Stimulated activated memory B cell treated with anti-CD40 and anti-IgM and Interleukin-4, amounts not matched to agents 10 μg/mL and 1 μg/mL and 100 μg/mL, for 72 hours (primary cell): Measurements from ENCODE around the gene PHACTR2.
"Not testable (repeated sequence)": the region's sequence is repeated elsewhere in the genome, so short reads cannot be mapped to it uniquely, and the experiment has no call there.

ENCODE experiments used
- ATAC-seq: fragments of 150-1000 bp; cut with Tn5 transposase; 2 replicates; pipeline ENCODE4 v1.10.0; 2021
- H3K27ac Mint-ChIP-seq: one replicate; pipeline ENCODE4 v1.8.0; 2022; ENCODE audit warnings: mild to moderate bottlenecking, mixed read lengths
- H3K27me3 Mint-ChIP-seq: one replicate; pipeline ENCODE4 v1.8.0; 2022; ENCODE audit warnings: mixed read lengths
- H3K36me3 Mint-ChIP-seq: one replicate; pipeline ENCODE4 v1.8.0; 2022; ENCODE audit warnings: mixed read lengths
- H3K4me1 Mint-ChIP-seq: one replicate; pipeline ENCODE4 v1.8.0; 2022; ENCODE audit warnings: mixed read lengths
- H3K4me3 Mint-ChIP-seq: one replicate; pipeline ENCODE4 v1.8.0; 2022; ENCODE audit warnings: mild to moderate bottlenecking, moderate library complexity, mixed read lengths
- H3K9me3 Mint-ChIP-seq: one replicate; pipeline ENCODE4 v1.8.0; 2022; ENCODE audit warnings: mixed read lengths

The PHACTR2 gene

DNA sequence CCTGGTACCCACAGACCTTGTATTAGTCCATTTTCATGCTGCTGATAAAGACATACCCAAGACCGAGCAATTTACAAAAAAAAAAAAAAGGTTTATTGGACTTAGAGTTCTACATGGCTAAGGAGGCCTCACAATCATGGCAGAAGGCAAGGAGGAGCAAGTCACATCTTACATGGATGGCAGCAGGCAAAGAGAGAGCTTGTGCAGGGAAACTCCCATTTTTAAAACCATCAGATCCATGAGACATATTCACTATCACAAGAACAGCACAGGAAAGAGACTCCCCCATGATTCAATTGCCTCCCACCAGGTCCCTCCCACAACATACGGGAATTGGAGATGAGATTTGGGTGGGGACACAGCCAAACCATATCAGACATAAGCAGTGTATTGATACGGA, 17.6 kb upstream of the PHACTR2 start:
- Mint-ChIP-seq H3K9me3 (peaks cover 35% of the 10 kb centered on the region), H3K36me3 (peaks cover 36% of the 10 kb centered on the region)
- H3K4me3 Mint-ChIP-seq, H3K27ac Mint-ChIP-seq, H3K27me3 Mint-ChIP-seq, ATAC-seq, H3K4me1 Mint-ChIP-seq: not testable (repeated sequence)

DNA sequence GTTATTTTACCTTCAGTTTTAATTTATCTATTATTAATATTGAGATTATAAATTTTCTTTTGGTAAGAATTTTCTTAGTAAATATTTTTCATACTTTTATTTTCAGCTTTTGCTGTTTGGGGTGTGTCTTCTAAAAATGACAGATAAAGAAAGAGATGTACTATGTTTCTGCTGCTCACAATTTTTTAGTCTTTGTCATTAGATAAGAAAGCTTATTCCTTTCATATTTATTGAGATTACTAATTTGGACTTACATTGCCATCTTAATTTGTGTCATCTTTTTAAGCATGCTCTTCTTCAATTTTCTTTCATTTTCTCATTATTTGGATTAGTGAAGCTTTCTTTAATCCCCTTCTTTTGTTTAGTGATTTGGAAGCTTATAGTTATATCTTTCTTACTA, 13.6 kb upstream of the PHACTR2 start:
- no peaks in the 10 kb centered on the region for H3K4me1 Mint-ChIP-seq
- H3K36me3 Mint-ChIP-seq, result peaks cover 62% of the 10 kb centered on the region
- ATAC-seq, result no peak
- no peak overlapping the region for H3K27ac Mint-ChIP-seq
- peaks cover 44% of the 10 kb centered on the region for H3K9me3 Mint-ChIP-seq
- no peaks in the 10 kb centered on the region for H3K27me3 Mint-ChIP-seq
- no peak overlapping the region for H3K4me3 Mint-ChIP-seq

DNA sequence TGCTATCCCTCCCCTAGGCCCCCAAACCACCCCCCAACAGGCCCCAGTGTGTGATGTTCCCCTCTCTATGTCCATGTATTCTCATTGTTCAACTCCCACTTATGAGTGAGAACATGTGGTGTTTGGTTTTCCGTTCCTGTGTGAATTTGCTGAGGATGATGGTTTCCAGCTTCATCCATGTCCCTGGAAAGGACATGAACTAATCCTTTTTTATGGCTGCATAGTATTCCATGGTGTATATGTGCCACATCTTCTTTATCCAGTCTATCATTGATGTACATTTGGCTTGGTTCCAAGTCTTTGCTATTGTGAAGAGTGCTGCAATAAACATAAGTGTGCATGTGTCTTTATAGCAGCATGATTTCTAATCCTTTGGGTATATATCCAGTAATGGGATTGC, 11.8 kb upstream of the PHACTR2 start:
- H3K4me1 Mint-ChIP-seq, H3K4me3 Mint-ChIP-seq, ATAC-seq, H3K27me3 Mint-ChIP-seq, H3K27ac Mint-ChIP-seq: not testable (repeated sequence)
- Mint-ChIP-seq H3K36me3 (peaks cover 55% of the 10 kb centered on the region), H3K9me3 (peaks cover 38% of the 10 kb centered on the region)

GRCh38 chr6:143669483-143669882, 8.3 kb upstream of the PHACTR2 start:
- H3K36me3 Mint-ChIP-seq, result peaks cover 48% of the 10 kb centered on the region
- H3K4me1 Mint-ChIP-seq, H3K4me3 Mint-ChIP-seq, H3K27me3 Mint-ChIP-seq, ATAC-seq, H3K27ac Mint-ChIP-seq: not testable (repeated sequence)
- peaks cover 24% of the 10 kb centered on the region for H3K9me3 Mint-ChIP-seq

GRCh38 chr6:143673669-143674068, 4.1 kb upstream of the PHACTR2 start:
- peaks cover 17% of the 10 kb centered on the region for H3K36me3 Mint-ChIP-seq
- ATAC-seq, result no peak

GRCh38 chr6:143674483-143675381, 3.0 kb upstream of the PHACTR2 start:
- no peaks in the 10 kb centered on the region for H3K27me3 Mint-ChIP-seq
- ATAC-seq, result no peak
- no peak overlapping the region for H3K27ac Mint-ChIP-seq
- H3K9me3 Mint-ChIP-seq, result peaks cover 6% of the 10 kb centered on the region
- peaks cover 8% of the 10 kb centered on the region for H3K4me1 Mint-ChIP-seq
- H3K36me3 Mint-ChIP-seq, result peaks cover 12% of the 10 kb centered on the region
- no peak overlapping the region for H3K4me3 Mint-ChIP-seq

More at GRCh38 chr6:143673669-143674068, 4.1 kb upstream of the PHACTR2 start:
- Mint-ChIP-seq H3K27ac (no peak overlapping the region), H3K9me3 (peaks cover 11% of the 10 kb centered on the region), H3K4me1 (peaks cover 3% of the 10 kb centered on the region), H3K4me3 (no peak overlapping the region), H3K27me3 (no peaks in the 10 kb centered on the region)

DNA sequence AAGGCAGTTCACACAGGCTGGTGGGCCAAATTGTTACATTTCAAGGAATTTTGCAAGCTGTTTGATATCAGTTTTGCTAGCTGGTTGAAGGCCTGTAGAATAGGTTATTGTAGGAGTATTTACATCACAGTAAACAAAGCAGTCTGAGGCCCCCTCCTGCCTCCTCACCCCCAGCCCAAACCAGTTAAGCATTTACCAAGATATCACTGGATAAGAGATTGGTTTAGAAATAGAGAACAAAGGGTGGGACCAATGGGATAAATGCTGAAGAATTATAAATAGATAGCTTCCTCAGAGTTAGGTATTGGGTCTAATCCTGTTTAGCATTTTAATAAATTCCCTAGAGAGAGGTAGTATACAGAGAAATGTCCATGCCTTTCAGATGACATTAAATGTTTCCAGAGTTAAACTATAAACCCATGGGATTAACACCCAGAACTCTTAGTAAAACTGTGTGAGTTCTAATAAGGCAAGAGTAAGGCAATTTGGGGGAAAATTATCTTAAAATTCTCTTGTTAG, 2.3 kb upstream of the PHACTR2 start:
- peaks cover 2% of the 10 kb centered on the region for H3K9me3 Mint-ChIP-seq
- H3K4me1 Mint-ChIP-seq, result peaks cover 8% of the 10 kb centered on the region
- peaks cover 8% of the 10 kb centered on the region for H3K36me3 Mint-ChIP-seq
- ATAC-seq, result no peak
- no peak overlapping the region for H3K27ac Mint-ChIP-seq
- no peak overlapping the region for H3K4me3 Mint-ChIP-seq
- H3K27me3 Mint-ChIP-seq, result no peaks in the 10 kb centered on the region

GRCh38 chr6:143675946-143676345, 1.8 kb upstream of the PHACTR2 start:
- Mint-ChIP-seq H3K4me1 (peaks cover 8% of the 10 kb centered on the region), H3K9me3 (no peaks in the 10 kb centered on the region), H3K4me3 (no peak overlapping the region), H3K36me3 (peaks cover 5% of the 10 kb centered on the region), H3K27ac (no peak overlapping the region), H3K27me3 (no peaks in the 10 kb centered on the region)
- ATAC-seq, result no peak

DNA sequence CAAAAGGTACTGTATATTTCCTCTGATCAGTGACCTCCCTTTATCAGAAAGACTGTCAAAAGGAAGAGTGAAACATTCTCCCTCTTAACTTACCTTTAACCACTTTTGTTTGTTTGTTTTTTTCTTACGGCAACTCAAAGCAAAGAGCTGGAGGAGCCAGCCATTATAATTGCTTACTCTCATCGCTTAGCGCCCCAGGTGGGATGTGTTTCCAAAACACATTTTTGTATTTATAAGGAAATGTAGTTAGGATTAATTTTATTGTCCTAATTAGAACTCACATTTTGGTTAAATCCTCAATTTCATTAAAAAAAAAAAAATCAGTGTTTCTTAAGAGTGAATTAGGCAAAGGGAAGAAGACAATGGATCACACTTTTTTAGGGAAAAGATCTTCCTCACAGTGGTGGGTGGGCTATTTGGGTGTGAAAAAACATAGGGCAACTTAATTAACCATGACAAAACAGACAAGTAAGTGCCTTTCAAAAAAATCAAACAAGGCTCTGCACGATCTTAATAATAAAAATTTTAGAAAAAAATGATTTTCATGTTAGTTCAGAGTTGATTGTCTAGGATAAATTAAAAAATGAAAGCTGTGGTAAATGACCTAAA, 1.2 kb upstream of the PHACTR2 start:
- H3K9me3 Mint-ChIP-seq, result no peaks in the 10 kb centered on the region
- H3K4me1 Mint-ChIP-seq, result peaks cover 8% of the 10 kb centered on the region
- ATAC-seq, result no peak
- H3K36me3 Mint-ChIP-seq, result peaks cover 4% of the 10 kb centered on the region
- H3K4me3 Mint-ChIP-seq, result no peak overlapping the region
- H3K27me3 Mint-ChIP-seq, result no peaks in the 10 kb centered on the region
- H3K27ac Mint-ChIP-seq, result no peak overlapping the region

- H3K9me3 Mint-ChIP-seq, result peaks cover 3% of the 10 kb centered on the region
- no peak for ATAC-seq
- H3K36me3 Mint-ChIP-seq, result peaks cover 13% of the 10 kb centered on the region
- H3K4me1 Mint-ChIP-seq, result peaks cover 8% of the 10 kb centered on the region
- no peaks in the 10 kb centered on the region for H3K27me3 Mint-ChIP-seq
- peak overlapping the region; percentile 69 for H3K4me3 Mint-ChIP-seq
- H3K27ac Mint-ChIP-seq, result no peak overlapping the region
These were observed 231 bp upstream of the PHACTR2 start for GRCh38 chr6:143677577-143677890.

DNA sequence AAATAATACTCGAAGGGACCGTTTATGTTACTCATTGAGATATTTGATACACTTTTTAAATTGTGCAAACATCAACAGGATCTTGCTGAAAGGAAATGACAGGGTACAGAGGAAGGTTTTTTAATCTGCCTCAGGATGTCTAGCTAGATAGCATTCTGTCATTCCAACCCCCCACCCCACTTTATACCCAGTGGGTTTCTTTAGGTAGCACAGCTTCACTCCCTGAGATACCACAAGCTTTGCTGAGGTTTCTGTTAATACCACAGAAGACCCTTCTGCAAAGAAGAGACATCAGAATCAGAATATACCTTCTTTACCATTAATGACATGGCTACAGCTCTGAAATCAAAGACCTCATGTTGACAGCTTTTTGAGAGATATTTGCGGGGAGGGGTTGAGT, 1.3 kb downstream of the PHACTR2 start:
- Mint-ChIP-seq H3K9me3 (peaks cover 3% of the 10 kb centered on the region), H3K36me3 (peaks cover 15% of the 10 kb centered on the region), H3K4me3 (peak overlapping the region; percentile 72), H3K4me1 (peaks cover 8% of the 10 kb centered on the region), H3K27me3 (no peaks in the 10 kb centered on the region), H3K27ac (no peak overlapping the region)
- no peak for ATAC-seq

DNA sequence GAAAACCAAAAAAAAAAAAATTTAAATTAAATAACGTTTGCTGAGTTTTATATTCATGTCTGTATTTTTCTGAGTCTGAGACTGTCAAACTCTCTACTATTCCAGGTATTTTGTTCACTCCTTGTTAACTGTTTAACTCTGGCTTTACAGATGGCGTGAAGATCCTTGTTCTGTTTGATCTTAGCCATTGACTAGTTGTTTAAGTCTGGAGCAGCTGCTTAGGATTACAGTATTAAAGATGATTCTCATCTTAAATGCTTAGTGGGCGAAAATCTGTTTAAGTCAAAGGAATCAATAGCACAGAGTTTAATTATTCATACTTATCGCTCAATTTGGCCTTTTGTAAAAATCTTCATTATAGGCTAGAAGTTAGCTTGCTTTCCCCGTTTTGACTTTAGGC, 2.4 kb downstream of the PHACTR2 start:
- Mint-ChIP-seq H3K27ac (no peak overlapping the region), H3K9me3 (peaks cover 7% of the 10 kb centered on the region), H3K36me3 (peaks cover 20% of the 10 kb centered on the region), H3K4me1 (peaks cover 8% of the 10 kb centered on the region), H3K27me3 (no peaks in the 10 kb centered on the region), H3K4me3 (no peak overlapping the region)
- no peak for ATAC-seq

- Mint-ChIP-seq H3K36me3 (peaks cover 20% of the 10 kb centered on the region), H3K27ac (no peak overlapping the region), H3K4me1 (peaks cover 8% of the 10 kb centered on the region), H3K27me3 (no peaks in the 10 kb centered on the region), H3K9me3 (peaks cover 7% of the 10 kb centered on the region), H3K4me3 (no peak overlapping the region)
- ATAC-seq, result no peak
These were observed 5.0 kb downstream of the PHACTR2 start for GRCh38 chr6:143682805-143683204.

DNA sequence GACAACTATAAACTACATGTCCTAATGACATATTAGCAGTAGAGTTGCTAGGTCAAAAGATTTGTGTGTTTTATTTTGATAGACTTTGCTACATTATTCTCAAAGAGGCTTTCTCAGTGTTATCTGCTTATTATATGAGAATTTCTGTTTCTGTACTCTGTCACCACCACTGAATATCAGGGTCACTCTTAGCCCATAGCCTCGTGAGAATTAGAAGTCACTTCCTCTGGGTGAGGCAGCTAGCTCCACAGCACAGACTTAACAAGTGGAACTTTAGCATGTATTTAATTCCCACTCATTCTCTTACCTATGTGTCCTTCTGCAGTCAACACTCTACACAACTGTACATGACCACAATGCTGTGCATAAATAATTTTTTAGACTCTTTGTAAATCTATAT, 6.7 kb downstream of the PHACTR2 start:
- no peaks in the 10 kb centered on the region for H3K27me3 Mint-ChIP-seq
- peaks cover 7% of the 10 kb centered on the region for H3K9me3 Mint-ChIP-seq
- H3K36me3 Mint-ChIP-seq, result peaks cover 27% of the 10 kb centered on the region
- no peaks in the 10 kb centered on the region for H3K4me1 Mint-ChIP-seq
- ATAC-seq, result no peak
- no peak overlapping the region for H3K27ac Mint-ChIP-seq
- no peak overlapping the region for H3K4me3 Mint-ChIP-seq

DNA sequence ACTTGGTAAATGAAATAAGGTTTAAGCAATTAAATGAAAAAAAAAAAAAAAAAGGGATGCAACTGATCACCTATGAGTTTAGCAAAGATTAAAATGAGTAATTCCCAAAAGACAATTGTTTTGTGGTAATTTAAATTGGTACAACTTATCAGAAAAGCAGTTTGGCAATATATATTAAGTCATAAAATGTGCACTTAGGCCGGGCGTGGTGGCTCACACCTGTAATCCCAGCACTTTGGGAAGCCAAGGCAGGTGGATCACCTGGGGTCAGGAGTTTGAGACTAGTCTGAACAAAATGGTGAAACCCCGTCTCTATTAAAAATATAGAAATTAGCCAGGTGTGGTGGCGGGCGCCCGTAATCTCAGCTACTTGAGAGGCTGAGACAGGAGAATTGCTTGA, 7.9 kb downstream of the PHACTR2 start:
- H3K4me1 Mint-ChIP-seq, result peaks cover 9% of the 10 kb centered on the region
- H3K36me3 Mint-ChIP-seq, result peaks cover 35% of the 10 kb centered on the region
- no peak overlapping the region for H3K4me3 Mint-ChIP-seq
- no peak overlapping the region for H3K27ac Mint-ChIP-seq
- no peaks in the 10 kb centered on the region for H3K27me3 Mint-ChIP-seq
- H3K9me3 Mint-ChIP-seq, result peaks cover 7% of the 10 kb centered on the region
- ATAC-seq, result no peak

DNA sequence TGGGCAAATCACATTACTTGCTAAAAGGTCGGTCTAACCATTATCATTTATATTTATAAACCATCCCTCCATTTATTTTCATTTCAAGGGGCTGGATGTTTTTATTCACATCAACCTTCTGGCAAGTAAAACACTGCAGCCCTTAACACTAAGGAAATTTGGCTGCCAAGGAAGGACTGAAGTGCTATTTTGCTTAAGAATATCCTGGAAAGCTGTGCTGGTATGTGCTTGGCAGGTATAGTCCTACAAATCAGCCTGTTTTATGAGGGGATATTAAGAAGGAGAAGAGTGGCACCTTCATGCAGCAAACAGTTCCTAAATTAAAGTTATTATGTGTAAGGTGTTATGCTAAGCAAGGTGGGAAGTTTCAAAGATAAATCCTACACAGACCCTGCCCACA, 9.8 kb downstream of the PHACTR2 start:
- H3K4me1 Mint-ChIP-seq, result peaks cover 9% of the 10 kb centered on the region
- peaks cover 4% of the 10 kb centered on the region for H3K9me3 Mint-ChIP-seq
- H3K27ac Mint-ChIP-seq, result no peak overlapping the region
- no peaks in the 10 kb centered on the region for H3K27me3 Mint-ChIP-seq
- no peak overlapping the region for H3K4me3 Mint-ChIP-seq
- H3K36me3 Mint-ChIP-seq, result peaks cover 22% of the 10 kb centered on the region
- ATAC-seq, result no peak
